Measurements from ENCODE around the gene LRMDA.

The LRMDA gene

GRCh38 chr10:75959209-75959608 is 527.8 kb downstream of the LRMDA start:
- TF ChIP-seq CTCF (IDR thresholded peaks at IDR 0.05) = no peak

GRCh38 chr10:75959912-75960311 is 528.5 kb downstream of the LRMDA start:
- TF ChIP-seq CTCF (IDR thresholded peaks at IDR 0.05) = no peak

GRCh38 chr10:75962395-75963061 is 531.1 kb downstream of the LRMDA start:
- no peak for TF ChIP-seq CTCF (IDR thresholded peaks at IDR 0.05)

- no peak for TF ChIP-seq CTCF (IDR thresholded peaks at IDR 0.05)
Measured at GRCh38 chr10:75967491-75967890, 536.1 kb downstream of the LRMDA start.

- TF ChIP-seq CTCF (IDR thresholded peaks at IDR 0.05) = no peak
Measured at GRCh38 chr10:75969031-75969430, 537.6 kb downstream of the LRMDA start.

- TF ChIP-seq CTCF (IDR thresholded peaks at IDR 0.05) = no peak
Measured at GRCh38 chr10:75971402-75972211, 540.2 kb downstream of the LRMDA start.

- no peak for TF ChIP-seq CTCF (IDR thresholded peaks at IDR 0.05)
Measured at GRCh38 chr10:75972491-75973276, 541.3 kb downstream of the LRMDA start.
